GM13977 (cell line): ENCODE measurements around the gene SPATS2.

ENCODE experiments used
- DNase-seq: peaks from one replicate; pipeline ENCODE4 v3.0.0; 2012; ENCODE audit warnings: low spot score
- CTCF ChIP-seq: IDR thresholded peaks from 2 replicates; pipeline ENCODE4 v1.5.1; 2012; ENCODE audit warnings: mild to moderate bottlenecking, control low read depth; ENCODE audit not compliant: insufficient read depth; ENCODE audit errors: extremely low read depth, missing control alignments
- in situ Hi-C: fragments of 300-500 bp; cut with MboI; formaldehyde crosslinking; loops from one replicate; pipeline ENCODE4 v1.12.0; 2022; ENCODE audit warnings: low sequenced_read_pairs, low pct_unique_long_range_greater_than_20kb, mixed read lengths, inconsistent platforms; ENCODE audit not compliant: unreplicated experiment

SPATS2 gene

DNA sequence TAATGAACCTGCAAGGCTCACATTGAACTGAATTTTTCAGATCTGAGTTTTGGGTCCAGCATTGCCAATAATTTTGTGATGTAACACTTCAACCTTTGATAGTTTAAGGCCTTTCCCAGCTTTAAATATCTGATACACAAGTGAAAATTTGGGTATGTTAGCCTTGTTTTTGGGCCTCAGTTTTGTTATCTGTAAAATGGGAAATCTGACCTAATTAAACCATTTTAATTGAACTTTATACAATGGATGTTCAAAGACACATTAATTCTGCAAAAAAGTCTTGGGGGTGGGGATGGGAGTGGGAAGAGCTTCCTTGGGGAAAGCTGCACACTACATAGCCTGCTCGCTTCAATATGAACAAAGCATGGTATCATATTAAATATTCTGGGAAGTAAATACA, 5.2 kb upstream of the SPATS2 start:
- in situ Hi-C loops, result loop anchor here (5.0 kb wide), 1 partner anchor 155 kb away; no protein-coding TSS in a partner anchor
- DNase-seq, result no peak
- TF ChIP-seq CTCF, result no peak

DNA sequence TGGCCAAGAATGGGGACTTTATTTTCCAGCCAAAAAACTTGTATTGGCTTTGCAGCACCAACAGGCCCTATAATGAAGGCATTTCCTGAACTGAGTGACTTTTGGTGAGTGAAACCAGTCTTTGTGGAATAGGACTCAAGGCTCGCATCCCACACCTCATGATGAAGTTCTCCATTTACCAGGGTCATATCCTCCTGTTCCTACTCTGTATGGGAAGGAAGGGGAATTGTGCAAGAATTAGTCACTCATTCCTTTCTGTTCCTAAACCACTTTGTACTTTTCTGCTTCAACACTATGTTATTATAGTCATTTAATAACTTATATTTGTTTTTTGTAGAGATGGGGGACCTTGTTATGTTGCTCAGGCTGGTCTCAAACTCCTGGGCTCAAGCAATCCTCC, 2.3 kb upstream of the SPATS2 start:
- TF ChIP-seq CTCF, result no peak
- DNase-seq, result no peak
- in situ Hi-C loops, result loop anchor here (5.0 kb wide), 1 partner anchor 152 kb away; no protein-coding TSS in a partner anchor

DNA sequence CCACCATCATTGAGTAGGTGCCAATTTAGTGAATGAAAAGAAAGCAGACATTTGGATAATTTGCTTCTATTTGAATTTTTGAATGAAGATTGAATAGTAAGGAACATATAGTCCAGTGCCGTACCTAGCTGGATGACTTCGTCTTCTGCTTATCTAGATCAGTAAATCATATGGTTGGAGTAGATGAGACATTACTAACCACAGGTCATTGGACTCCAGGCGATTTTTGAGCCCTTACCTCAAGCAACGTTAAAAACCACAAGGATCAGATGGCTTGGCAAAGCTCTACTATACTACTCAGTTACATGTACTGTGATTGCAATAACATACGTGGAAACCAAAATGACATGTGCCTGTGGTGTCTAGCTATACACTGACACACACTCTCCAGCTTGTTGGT, 1.7 kb upstream of the SPATS2 start:
- in situ Hi-C loops, result no loop called here
- no peak for DNase-seq
- no peak for TF ChIP-seq CTCF

DNA sequence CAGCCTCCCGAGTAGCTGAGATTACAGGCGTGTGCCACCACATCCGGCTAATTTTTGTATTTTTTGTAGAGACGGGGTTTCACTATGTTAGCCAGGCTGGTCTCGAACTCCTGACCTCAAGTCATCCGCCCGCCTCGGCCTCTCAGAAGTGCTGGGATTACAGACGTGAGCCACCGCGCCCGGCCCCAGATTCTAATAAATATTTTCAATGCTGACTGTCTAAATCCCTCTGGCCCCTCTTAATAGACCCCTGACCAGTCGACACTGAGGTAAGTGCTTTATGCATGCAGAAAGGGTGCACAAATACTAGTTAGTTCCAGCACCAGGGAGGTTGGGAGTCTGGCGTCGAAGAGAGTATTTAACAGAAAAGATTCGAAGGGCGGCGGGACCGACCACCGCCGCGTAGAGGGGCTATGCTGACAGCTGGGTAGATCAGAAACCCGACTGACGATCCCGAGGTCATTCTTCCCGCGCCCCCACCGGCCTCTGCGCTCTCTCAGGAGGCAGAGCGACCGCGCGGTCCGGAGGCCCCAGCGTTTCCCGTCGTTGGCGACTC, 1.1 kb upstream of the SPATS2 start:
- in situ Hi-C loops, result no loop called here
- TF ChIP-seq CTCF, result no peak
- no peak for DNase-seq

- DNase-seq, result peak; percentile 97
- TF ChIP-seq CTCF, result peak; percentile 17
- in situ Hi-C loops, result no loop called here
Observed at GRCh38 chr12:49366652-49367380, 446 bp upstream of the SPATS2 start.

DNA sequence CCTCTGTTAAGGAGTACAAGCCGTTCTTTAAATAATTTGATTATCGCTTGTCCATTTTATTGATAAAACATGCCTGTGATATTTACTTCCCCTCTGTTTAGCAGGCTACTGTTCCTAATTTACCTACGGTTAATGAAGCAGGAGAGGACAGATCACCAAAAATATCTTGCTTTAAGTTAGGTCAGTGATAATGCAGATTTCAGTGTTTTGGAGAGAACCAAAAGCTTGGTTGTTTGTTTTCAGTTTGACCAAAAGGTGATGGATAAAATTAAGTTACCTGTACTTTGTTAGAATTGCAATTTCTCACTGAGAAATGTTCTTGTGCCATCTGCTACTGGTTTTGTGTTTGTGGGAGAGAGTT, 958 bp downstream of the SPATS2 start:
- in situ Hi-C loops, result no loop called here
- peak; percentile 22 for DNase-seq
- no peak for TF ChIP-seq CTCF
